HG02885 (cell line): ENCODE data around the gene SNX25.
"Not testable (repeated sequence)": the region's sequence is repeated elsewhere in the genome, so short reads cannot be mapped to it uniquely, and the experiment has no call there.

Experiments
- ATAC-seq: cut with Tn5 transposase; IDR thresholded peaks from one replicate; pipeline ENCODE4 v1.9.1; 2021; ENCODE audit warnings: mild to moderate bottlenecking; ENCODE audit not compliant: unreplicated experiment, poor library complexity

Gene SNX25

GRCh38 chr4:185296665-185297460, 87.5 kb downstream of the SNX25 start:
- no peak for ATAC-seq

GRCh38 chr4:185298728-185299430, 89.5 kb downstream of the SNX25 start:
- ATAC-seq: no peak

GRCh38 chr4:185304541-185304940, 95.1 kb downstream of the SNX25 start:
- ATAC-seq: no peak

GRCh38 chr4:185304944-185305690, 95.7 kb downstream of the SNX25 start:
- ATAC-seq: peak; percentile 40

- ATAC-seq: no peak
Measured at GRCh38 chr4:185305979-185306442, 96.6 kb downstream of the SNX25 start.

GRCh38 chr4:185307136-185307950, 97.9 kb downstream of the SNX25 start:
- ATAC-seq: peak; percentile 71

GRCh38 chr4:185309770-185310169, 100.4 kb downstream of the SNX25 start:
- peak; percentile 55 for ATAC-seq

- ATAC-seq: peak; percentile 23
Measured at GRCh38 chr4:185311113-185311888, 101.9 kb downstream of the SNX25 start.

- ATAC-seq: no peak
Measured at GRCh38 chr4:185312699-185313098, 103.3 kb downstream of the SNX25 start.

- not testable (repeated sequence) for ATAC-seq
Measured at GRCh38 chr4:185317462-185317861, 108.1 kb downstream of the SNX25 start.

- ATAC-seq: no peak
Measured at GRCh38 chr4:185317880-185318279, 108.5 kb downstream of the SNX25 start.

GRCh38 chr4:185318679-185319078, 109.3 kb downstream of the SNX25 start:
- no peak for ATAC-seq

GRCh38 chr4:185322803-185323202, 113.4 kb downstream of the SNX25 start:
- ATAC-seq: no peak

- no peak for ATAC-seq
Measured at GRCh38 chr4:185323606-185324005, 114.2 kb downstream of the SNX25 start.

- ATAC-seq: not testable (repeated sequence)
Measured at GRCh38 chr4:185324361-185324760, 115.0 kb downstream of the SNX25 start.

- ATAC-seq: not testable (repeated sequence)
Measured at GRCh38 chr4:185325721-185326120, 116.3 kb downstream of the SNX25 start.

- no peak for ATAC-seq
Measured at GRCh38 chr4:185328586-185328985, 119.2 kb downstream of the SNX25 start.

- peak; percentile 35 for ATAC-seq
Measured at GRCh38 chr4:185329879-185330510, 120.6 kb downstream of the SNX25 start.
